Neural progenitor cell (in vitro differentiated cells): ENCODE data around the gene UHRF1. TPM values are rescaled to one million over a fixed set of nuclear protein-coding genes. Genes with fewer than 3 reads are reported as not detected.
A peak's percentile ranks its signal among the peaks of the same experiment; 100 is the strongest.

Experiments
- DNase-seq: peaks from one replicate; pipeline ENCODE4 v3.0.0-alpha.2; 2016; ENCODE audit warnings: low spot score
- H2AFZ ChIP-seq: fragments of 200-600 bp; sonication (generic); replicated peaks from 2 replicates; pipeline ENCODE4 v1.6.1; 2016; ENCODE audit warnings: antibody characterized with exemption
- H3F3A ChIP-seq: fragments of 200-600 bp; sonication (generic); 2 replicates; pipeline ENCODE4 v1.6.1; 2016; ENCODE audit warnings: antibody characterized with exemption, low read depth
- H3K27ac ChIP-seq: fragments of 200-600 bp; sonication (generic); 2 replicates; pipeline ENCODE4 v1.5.1; 2016; ENCODE audit warnings: mild to moderate bottlenecking
- H3K27me3 ChIP-seq: fragments of 200-600 bp; sonication (generic); 2 replicates; pipeline ENCODE4 v1.6.1; 2016; ENCODE audit warnings: mild to moderate bottlenecking, moderate library complexity
- H3K36me3 ChIP-seq: fragments of 200-600 bp; sonication (generic); 2 replicates; pipeline ENCODE4 v1.5.1; 2016
- H3K4me1 ChIP-seq: fragments of 200-600 bp; sonication (generic); 2 replicates; pipeline ENCODE4 v1.6.1; 2016; ENCODE audit warnings: mixed run types
- H3K4me2 ChIP-seq: fragments of 200-600 bp; sonication (generic); 2 replicates; pipeline ENCODE4 v1.6.1; 2016
- H3K4me3 ChIP-seq: fragments of 200-600 bp; sonication (generic); 2 replicates; pipeline ENCODE4 v1.5.1; 2016
- H3K79me2 ChIP-seq: fragments of 200-600 bp; sonication (generic); 2 replicates; pipeline ENCODE4 v1.6.1; 2016; ENCODE audit warnings: low read depth
- H3K9ac ChIP-seq: fragments of 200-600 bp; sonication (generic); 2 replicates; pipeline ENCODE4 v1.6.1; 2016
- H3K9me3 ChIP-seq: fragments of 200-600 bp; sonication (generic); 2 replicates; pipeline ENCODE4 v1.5.1; 2016; ENCODE audit warnings: low read depth
- H4K20me1 ChIP-seq: fragments of 200-600 bp; sonication (generic); 2 replicates; pipeline ENCODE4 v1.6.1; 2016; ENCODE audit warnings: low read depth
- H3K27ac Mint-ChIP-seq: 3 replicates; pipeline ENCODE4 v1.8.0; 2021; ENCODE audit warnings: mixed read lengths
- H3K27me3 Mint-ChIP-seq: 2 replicates; pipeline ENCODE4 v1.8.0; 2022; ENCODE audit warnings: low read depth, mild to moderate bottlenecking, inconsistent platforms, moderate library complexity, mixed read lengths; ENCODE audit not compliant: insufficient read depth
- H3K36me3 Mint-ChIP-seq: 3 replicates; pipeline ENCODE4 v1.8.0; 2021; ENCODE audit warnings: mixed read lengths
- H3K4me1 Mint-ChIP-seq: 3 replicates; pipeline ENCODE4 v1.8.0; 2021; ENCODE audit warnings: mixed read lengths
- H3K4me3 Mint-ChIP-seq: 3 replicates; pipeline ENCODE4 v1.8.0; 2021; ENCODE audit warnings: mild to moderate bottlenecking, moderate library complexity, mixed read lengths
- H3K9me3 Mint-ChIP-seq: 3 replicates; pipeline ENCODE4 v1.8.0; 2020; ENCODE audit warnings: mixed read lengths
- CTCF ChIP-seq: fragments of 200-600 bp; sonication (generic); IDR thresholded peaks from 2 replicates; pipeline ENCODE4 v1.5.1; 2017; ENCODE audit warnings: antibody characterized with exemption, mild to moderate bottlenecking
- EZH2 ChIP-seq: fragments of 200-600 bp; sonication (generic); IDR thresholded peaks from 2 replicates; pipeline ENCODE4 v1.6.1; 2017; ENCODE audit warnings: antibody characterized with exemption, mild to moderate bottlenecking, moderate library complexity
- EZH2phosphoT487 ChIP-seq: fragments of 200-600 bp; sonication (generic); IDR thresholded peaks from 2 replicates; pipeline ENCODE4 v1.6.1; 2017; ENCODE audit warnings: antibody characterized with exemption
- total RNA-seq: library from RNA; depleted of rRNA; stranded (reverse); fragments of >200 nt; gene quantifications from 2 replicates; pipeline ENCODE4 v1.2.3, GENCODE V29; 2015; ENCODE audit warnings: low replicate concordance

UHRF1 gene
- total RNA-seq, 1 donor from 2014 or later, result 34.1 TPM

- H3K27me3 ChIP-seq, result no peaks in the 10 kb centered on the region
- no peaks in the 10 kb centered on the region for H3K9me3 Mint-ChIP-seq
- H3K36me3 ChIP-seq, result no peaks in the 10 kb centered on the region
- peaks cover 4% of the 10 kb centered on the region for H3K27me3 Mint-ChIP-seq
- H3K4me3 Mint-ChIP-seq, result no peak overlapping the region
- no peaks in the 10 kb centered on the region for H3K9me3 ChIP-seq
- peaks cover 21% of the 10 kb centered on the region for H3K36me3 Mint-ChIP-seq
- peak overlapping the region; percentile 91 for H3K27ac Mint-ChIP-seq
- H3F3A ChIP-seq, result peaks cover 3% of the 10 kb centered on the region
- no peak for DNase-seq
- H3K4me3 ChIP-seq, result no peak overlapping the region
- no peak overlapping the region for H3K4me2 ChIP-seq
- TF ChIP-seq EZH2 (no peak), CTCF (no peak), EZH2phosphoT487 (no peak)
- peaks cover 2% of the 10 kb centered on the region for H3K4me1 ChIP-seq
- H3K9ac ChIP-seq, result no peak overlapping the region
- H3K79me2 ChIP-seq, result peaks cover 100% of the 10 kb centered on the region
- H2AFZ ChIP-seq, result no peak overlapping the region
- H4K20me1 ChIP-seq, result peaks cover 77% of the 10 kb centered on the region
- H3K27ac ChIP-seq, result no peak overlapping the region
- peaks cover 27% of the 10 kb centered on the region for H3K4me1 Mint-ChIP-seq
Observed at GRCh38 chr19:4916292-4917082, 7.2 kb downstream of the UHRF1 start.

GRCh38 chr19:4922530-4923275 lies 13.4 kb downstream of the UHRF1 start:
- Mint-ChIP-seq H3K27ac (peak overlapping the region; percentile 87), H3K27me3 (no peaks in the 10 kb centered on the region), H3K9me3 (no peaks in the 10 kb centered on the region), H3K36me3 (peaks cover 17% of the 10 kb centered on the region), H3K4me1 (peaks cover 6% of the 10 kb centered on the region), H3K4me3 (no peak overlapping the region)
- no peak overlapping the region for H3K27ac ChIP-seq
- peaks cover 99% of the 10 kb centered on the region for H3K79me2 ChIP-seq
- no peak overlapping the region for H3K4me2 ChIP-seq
- no peak for TF ChIP-seq CTCF
- TF ChIP-seq EZH2, result no peak
- TF ChIP-seq EZH2phosphoT487, result no peak
- no peaks in the 10 kb centered on the region for H3K9me3 ChIP-seq
- H4K20me1 ChIP-seq, result peaks cover 81% of the 10 kb centered on the region
- no peak overlapping the region for H2AFZ ChIP-seq
- no peak overlapping the region for H3K4me3 ChIP-seq
- peaks cover 3% of the 10 kb centered on the region for H3F3A ChIP-seq
- no peak for DNase-seq
- no peaks in the 10 kb centered on the region for H3K36me3 ChIP-seq
- H3K27me3 ChIP-seq, result no peaks in the 10 kb centered on the region
- no peak overlapping the region for H3K9ac ChIP-seq
- no peaks in the 10 kb centered on the region for H3K4me1 ChIP-seq

- H3K9ac ChIP-seq, result no peak overlapping the region
- no peak for TF ChIP-seq EZH2phosphoT487
- no peak for TF ChIP-seq EZH2
- no peak for TF ChIP-seq CTCF
- H3K4me1 ChIP-seq, result no peaks in the 10 kb centered on the region
- no peak overlapping the region for H3K4me2 ChIP-seq
- peaks cover 81% of the 10 kb centered on the region for H4K20me1 ChIP-seq
- H3K36me3 ChIP-seq, result no peaks in the 10 kb centered on the region
- Mint-ChIP-seq H3K27me3 (no peaks in the 10 kb centered on the region), H3K9me3 (no peaks in the 10 kb centered on the region), H3K36me3 (peaks cover 15% of the 10 kb centered on the region), H3K4me3 (no peak overlapping the region), H3K4me1 (peaks cover 6% of the 10 kb centered on the region), H3K27ac (no peak overlapping the region)
- no peaks in the 10 kb centered on the region for H3K27me3 ChIP-seq
- DNase-seq, result no peak
- H3K4me3 ChIP-seq, result no peak overlapping the region
- H3K79me2 ChIP-seq, result peaks cover 99% of the 10 kb centered on the region
- no peak overlapping the region for H3K27ac ChIP-seq
- no peaks in the 10 kb centered on the region for H3K9me3 ChIP-seq
- H2AFZ ChIP-seq, result no peak overlapping the region
- H3F3A ChIP-seq, result peaks cover 3% of the 10 kb centered on the region
Observed at GRCh38 chr19:4923276-4923747, 14.0 kb downstream of the UHRF1 start.
